GM12801 (cell line): ENCODE results near the gene MGAT4B.

Source experiments
- CTCF ChIP-seq: IDR thresholded peaks from one replicate; pipeline ENCODE4 v1.5.1; 2011; ENCODE audit warnings: control low read depth; ENCODE audit not compliant: insufficient read length; ENCODE audit errors: extremely low read depth

The MGAT4B gene

GRCh38 chr5:179749857-179750508 lies 56.7 kb downstream of the MGAT4B start:
- TF ChIP-seq CTCF = no peak

GRCh38 chr5:179747811-179748210 lies 58.9 kb downstream of the MGAT4B start:
- no peak for TF ChIP-seq CTCF
